AG04449 (cell line): ENCODE measurements around the gene SLC28A1.

Experiments used
- CTCF ChIA-PET: fragments of 350-600 bp; formaldehyde crosslinking; extraction: SDS; loops from one replicate; lab custom pipeline; 2021; ENCODE audit warnings: antibody characterized with exemption; lab: Yijun Ruan, JAX
- POLR2A ChIA-PET: fragments of 400-600, 350-600 bp; formaldehyde crosslinking; extraction: SDS; loops from one replicate; lab custom pipeline; 2020; ENCODE audit warnings: antibody characterized with exemption, inconsistent platforms; lab: Yijun Ruan, JAX
- DNase-seq: peaks from one replicate; pipeline ENCODE4 v3.0.0-alpha.2; 2010; ENCODE audit warnings: low read depth, low spot score
- H3K4me3 ChIP-seq: 2 replicates; pipeline ENCODE4 v1.5.1; 2011; ENCODE audit warnings: low read depth, mild to moderate bottlenecking, control low read depth, low read length
- CTCF ChIP-seq: IDR thresholded peaks from one replicate; pipeline ENCODE4 v1.5.1; 2011; ENCODE audit warnings: mild to moderate bottlenecking, moderate library complexity, low read length, control low read depth, inconsistent platforms; ENCODE audit not compliant: insufficient read depth; ENCODE audit errors: missing control alignments

Gene SLC28A1

GRCh38 chr15:84864444-84864795 is 20.0 kb upstream of the SLC28A1 start:
- POLR2A ChIA-PET: interaction anchor here (0.5 kb wide), 1 partner anchor 141 kb away, joined by 4 read pairs; no protein-coding TSS in a partner anchor
- no peak for DNase-seq
- no peak for TF ChIP-seq CTCF
- H3K4me3 ChIP-seq: no peak overlapping the region
- CTCF ChIA-PET: interaction anchor here (0.6 to 1.9 kb wide), 6 partner anchors 10 to 180 kb away, joined by 3 to 7 read pairs (median 6); no protein-coding TSS in a partner anchor

GRCh38 chr15:84865074-84865569 is 19.3 kb upstream of the SLC28A1 start:
- no peak overlapping the region for H3K4me3 ChIP-seq
- DNase-seq: no peak
- CTCF ChIA-PET: interaction anchor here (1.2 to 1.9 kb wide), 4 partner anchors 13 to 211 kb away, joined by 3 to 7 read pairs (median 6); partner anchors contain the start of gene WDR73
- TF ChIP-seq CTCF: no peak
- POLR2A ChIA-PET: interaction anchor here (0.5 kb wide), 1 partner anchor 142 kb away, joined by 4 read pairs; no protein-coding TSS in a partner anchor

GRCh38 chr15:84868037-84868880 is 16.2 kb upstream of the SLC28A1 start:
- POLR2A ChIA-PET: no interaction called here
- no peak for TF ChIP-seq CTCF
- no peak overlapping the region for H3K4me3 ChIP-seq
- DNase-seq: no peak
- CTCF ChIA-PET: interaction anchor here (0.9 to 2.0 kb wide), 2 partner anchors 9 to 268 kb away, joined by 3 to 9 read pairs; no protein-coding TSS in a partner anchor

GRCh38 chr15:84869510-84869909 is 15.0 kb upstream of the SLC28A1 start:
- H3K4me3 ChIP-seq: no peak overlapping the region
- CTCF ChIA-PET: interaction anchor here (1.0 to 2.0 kb wide), 3 partner anchors 8 to 59 kb away, joined by 3 to 9 read pairs (median 4); no protein-coding TSS in a partner anchor
- DNase-seq: no peak
- TF ChIP-seq CTCF: no peak
- POLR2A ChIA-PET: no interaction called here

GRCh38 chr15:84871428-84871985 is 13.0 kb upstream of the SLC28A1 start:
- no peak for TF ChIP-seq CTCF
- H3K4me3 ChIP-seq: no peak overlapping the region
- POLR2A ChIA-PET: no interaction called here
- DNase-seq: no peak
- CTCF ChIA-PET: interaction anchor here (0.6 to 1.5 kb wide), 3 partner anchors 151 to 301 kb away, joined by 3 to 5 read pairs (median 3); no protein-coding TSS in a partner anchor
